ENCODE data around the gene CCL15.
"Not testable (repeated sequence)": the region's sequence is repeated elsewhere in the genome, so short reads cannot be mapped to it uniquely, and the experiment has no call there.

Gene CCL15

DNA sequence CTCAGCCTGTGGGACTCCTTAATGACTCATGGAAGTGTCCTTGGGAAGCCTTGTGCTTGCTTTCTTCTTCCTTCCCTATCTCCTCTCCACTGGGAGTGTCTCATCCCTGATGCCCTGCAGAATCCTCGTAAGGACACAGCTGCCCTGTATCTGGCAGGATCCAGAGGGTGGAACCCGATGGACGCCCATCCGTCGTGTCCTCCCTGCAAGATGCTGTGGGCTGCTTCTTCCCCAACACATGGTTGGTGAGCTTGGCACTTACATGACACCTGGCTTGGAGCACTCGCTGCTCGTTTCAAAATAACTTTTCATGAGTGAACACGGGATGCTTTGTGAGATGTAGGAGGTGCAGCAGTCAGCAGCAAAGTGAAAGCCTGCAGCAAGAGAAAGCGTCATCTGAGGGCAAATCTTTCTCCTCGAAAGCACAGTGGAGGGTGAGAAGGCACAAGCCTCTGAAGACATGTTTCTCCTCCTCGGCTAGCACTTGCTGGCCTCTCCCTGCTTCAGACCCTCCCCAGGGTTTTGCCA lies 3.3 kb downstream of the CCL15 start:
- no peak overlapping the region for H3K4me3 ChIP-seq (ENCODE audit: severe bottlenecking)
- H3K9me3 ChIP-seq (ENCODE audit: severe bottlenecking), result no peaks in the 10 kb centered on the region
- no peak for ATAC-seq (ENCODE audit: low read depth)
- no peak for TF ChIP-seq CTCF (IDR thresholded peaks at IDR 0.05; ENCODE audit: poor library complexity, severe bottlenecking)
- no peaks in the 10 kb centered on the region for H3K4me1 ChIP-seq (ENCODE audit: insufficient read depth, poor library complexity, severe bottlenecking)
- no peak overlapping the region for H3K27ac ChIP-seq (ENCODE audit: poor library complexity, severe bottlenecking)
- DNase-seq (ENCODE audit: low spot score), result no peak
- H3K36me3 ChIP-seq (ENCODE audit: low read depth), result no peaks in the 10 kb centered on the region
- no peaks in the 10 kb centered on the region for H3K27me3 ChIP-seq (ENCODE audit: insufficient read depth, poor library complexity, severe bottlenecking)

- DNase-seq (ENCODE audit: low spot score); H3K4me1 ChIP-seq (ENCODE audit: insufficient read depth, poor library complexity, severe bottlenecking); H3K36me3 ChIP-seq (ENCODE audit: low read depth); ATAC-seq (ENCODE audit: low read depth); H3K27me3 ChIP-seq (ENCODE audit: insufficient read depth, poor library complexity, severe bottlenecking); H3K27ac ChIP-seq (ENCODE audit: poor library complexity, severe bottlenecking); H3K4me3 ChIP-seq (ENCODE audit: severe bottlenecking); H3K9me3 ChIP-seq (ENCODE audit: severe bottlenecking): not testable (repeated sequence)
Observed at GRCh38 chr17:35995346-35995745, 6.0 kb downstream of the CCL15 start.

DNA sequence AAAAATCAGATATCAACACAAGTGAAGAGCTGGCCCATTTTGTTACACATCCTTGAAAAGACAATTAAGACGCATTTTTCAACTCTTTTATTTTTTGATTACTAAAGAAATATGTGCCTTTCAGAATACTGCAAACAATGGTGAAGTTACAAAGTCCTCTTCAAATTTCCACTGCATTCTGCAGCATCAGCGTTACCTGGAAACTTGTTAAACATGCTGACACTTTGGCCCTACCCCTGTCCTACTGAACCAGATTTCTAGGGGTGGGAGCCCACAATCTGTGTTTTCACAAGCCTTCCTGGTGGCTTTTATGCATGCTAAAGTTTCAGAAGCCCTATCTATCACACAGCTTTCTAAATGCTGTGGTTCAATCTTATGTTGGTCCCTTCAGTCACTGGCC lies 10.3 kb downstream of the CCL15 start:
- H3K27me3 ChIP-seq (ENCODE audit: insufficient read depth, poor library complexity, severe bottlenecking), result no peaks in the 10 kb centered on the region
- no peaks in the 10 kb centered on the region for H3K36me3 ChIP-seq (ENCODE audit: low read depth)
- no peaks in the 10 kb centered on the region for H3K9me3 ChIP-seq (ENCODE audit: severe bottlenecking)
- no peak for TF ChIP-seq CTCF (IDR thresholded peaks at IDR 0.05; ENCODE audit: poor library complexity, severe bottlenecking)
- ATAC-seq (ENCODE audit: low read depth) (no peak), DNase-seq (ENCODE audit: low spot score) (no peak)
- no peaks in the 10 kb centered on the region for H3K4me1 ChIP-seq (ENCODE audit: insufficient read depth, poor library complexity, severe bottlenecking)
- no peak overlapping the region for H3K27ac ChIP-seq (ENCODE audit: poor library complexity, severe bottlenecking)
- no peak overlapping the region for H3K4me3 ChIP-seq (ENCODE audit: severe bottlenecking)

DNA sequence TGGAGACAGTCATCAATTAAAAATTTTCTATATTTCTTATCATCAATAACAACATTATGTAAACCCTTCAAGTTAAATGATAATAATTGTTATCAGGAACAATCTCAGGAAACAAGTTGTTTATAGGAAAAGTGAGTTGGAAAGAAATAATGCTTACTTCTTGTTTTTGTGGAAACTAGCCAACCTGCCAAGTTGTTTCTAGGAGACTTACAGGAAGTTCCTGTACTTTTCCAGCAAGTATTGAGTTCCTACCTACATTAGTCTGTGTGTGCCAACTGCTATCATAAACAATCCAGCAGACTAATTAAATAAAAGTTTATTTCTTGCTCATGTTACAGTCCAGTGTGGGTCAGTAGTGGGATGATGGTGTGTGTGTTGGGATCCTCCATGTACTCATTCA lies 13.2 kb downstream of the CCL15 start:
- no peaks in the 10 kb centered on the region for H3K9me3 ChIP-seq (ENCODE audit: severe bottlenecking)
- H3K27ac ChIP-seq (ENCODE audit: poor library complexity, severe bottlenecking), result no peak overlapping the region
- no peak for ATAC-seq (ENCODE audit: low read depth)
- no peak for TF ChIP-seq CTCF (IDR thresholded peaks at IDR 0.05; ENCODE audit: poor library complexity, severe bottlenecking)
- H3K27me3 ChIP-seq (ENCODE audit: insufficient read depth, poor library complexity, severe bottlenecking), result no peaks in the 10 kb centered on the region
- no peaks in the 10 kb centered on the region for H3K36me3 ChIP-seq (ENCODE audit: low read depth)
- no peak overlapping the region for H3K4me3 ChIP-seq (ENCODE audit: severe bottlenecking)
- DNase-seq (ENCODE audit: low spot score), result no peak
- H3K4me1 ChIP-seq (ENCODE audit: insufficient read depth, poor library complexity, severe bottlenecking), result no peaks in the 10 kb centered on the region

DNA sequence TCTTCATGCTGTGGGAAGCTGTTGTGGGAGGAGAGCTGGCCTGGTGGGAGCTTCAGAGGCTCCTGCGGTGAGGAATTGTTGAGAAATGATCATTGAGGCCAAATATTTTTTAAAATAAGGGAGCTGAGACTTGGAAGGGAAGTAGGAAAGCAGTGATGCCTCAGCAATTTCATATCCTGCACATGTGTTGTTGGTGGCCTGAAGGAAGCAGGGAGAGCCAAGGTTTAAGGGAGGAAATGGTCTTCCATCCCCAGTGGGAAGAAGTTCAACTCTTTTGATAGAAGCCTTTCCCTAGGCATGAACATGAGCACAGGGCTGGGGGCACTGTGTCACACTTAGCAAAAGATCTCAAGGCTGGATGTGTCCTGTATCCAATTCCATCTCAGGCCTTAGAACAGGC lies 14.7 kb downstream of the CCL15 start, which contains the start of gene CCL14:
TSS of gene CCL14 (minus strand) at position 87 of the 400 bp plus-strand sequence. CDS start at position 7, 80 bp downstream.
- DNase-seq (ENCODE audit: low spot score) (no peak), ATAC-seq (ENCODE audit: low read depth) (no peak)
- no peak for TF ChIP-seq CTCF (IDR thresholded peaks at IDR 0.05; ENCODE audit: poor library complexity, severe bottlenecking)
- Histone ChIP-seq H3K27ac (ENCODE audit: poor library complexity, severe bottlenecking) (no peak within 1 kb of the TSS), H3K4me3 (ENCODE audit: severe bottlenecking) (no peak within 1 kb of the TSS), H3K36me3 (ENCODE audit: low read depth) (no peaks in the 10 kb centered on the region), H3K9me3 (ENCODE audit: severe bottlenecking) (no peaks in the 10 kb centered on the region), H3K4me1 (ENCODE audit: insufficient read depth, poor library complexity, severe bottlenecking) (no peaks in the 10 kb centered on the region), H3K27me3 (ENCODE audit: insufficient read depth, poor library complexity, severe bottlenecking) (no peaks in the 10 kb centered on the region)

All from RWPE2 (cell line).